CD8-positive, alpha-beta memory T cell (primary cell): ENCODE data around the gene SLITRK6. TPM values are rescaled to one million over a fixed set of nuclear protein-coding genes. Genes with fewer than 3 reads are reported as not detected.

Source experiments
- CTCF ChIA-PET: fragments of 350-600 bp; sonication (Branson Sonifier 250); formaldehyde crosslinking; loops from one replicate; lab custom pipeline; 2021; ENCODE audit warnings: antibody characterized with exemption; lab: Charles Lee
- POLR2A ChIA-PET: fragments of 350-600 bp; sonication (Branson Sonifier 250); formaldehyde crosslinking; loops from one replicate; lab custom pipeline; 2021; ENCODE audit warnings: antibody characterized with exemption; lab: Charles Lee
- DNase-seq, 5 donors: peaks; one replicate each; pipeline versions ENCODE4 v3.0.0 to v3.0.0-alpha.2; 2020 to 2022; ENCODE audit warnings: mixed read lengths in 1 of 5
- H3K27ac ChIP-seq: one replicate; pipeline ENCODE4 v1.7.0; 2013; ENCODE audit warnings: low read depth, mild to moderate bottlenecking, low read length, moderate library complexity
- H3K27me3 ChIP-seq: 2 replicates; pipeline ENCODE4 v1.7.0; 2013; ENCODE audit warnings: low read length, mild to moderate bottlenecking; ENCODE audit not compliant: insufficient read depth, poor library complexity, severe bottlenecking
- H3K36me3 ChIP-seq: 2 replicates; pipeline ENCODE4 v1.7.0; 2013; ENCODE audit warnings: mild to moderate bottlenecking, low read length, moderate library complexity; ENCODE audit not compliant: insufficient read depth
- H3K4me1 ChIP-seq: 2 replicates; pipeline ENCODE4 v1.7.0; 2013; ENCODE audit warnings: mild to moderate bottlenecking, low read length, moderate library complexity; ENCODE audit not compliant: insufficient read depth
- H3K4me3 ChIP-seq: 2 replicates; pipeline ENCODE4 v1.7.0; 2013; ENCODE audit warnings: mild to moderate bottlenecking, low read length
- H3K9me3 ChIP-seq: 2 replicates; pipeline ENCODE4 v1.7.0; 2013; ENCODE audit warnings: mild to moderate bottlenecking, low read length
- H3K27ac Mint-ChIP-seq, 8 donors: one replicate each; pipeline ENCODE4 v1.8.0; 2020 to 2021; ENCODE audit warnings: mixed read lengths in 8 of 8, mild to moderate bottlenecking in 6 of 8, inconsistent platforms in 3 of 8, moderate library complexity in 3 of 8
- H3K27me3 Mint-ChIP-seq, 2 donors: one replicate each; pipeline ENCODE4 v1.8.0; 2020 to 2021; ENCODE audit warnings: mixed read lengths in 2 of 2, mild to moderate bottlenecking in 1 of 2, moderate library complexity in 1 of 2
- H3K36me3 Mint-ChIP-seq, 3 donors: one replicate each; pipeline ENCODE4 v1.8.0; 2020 to 2021; ENCODE audit warnings: mixed read lengths in 3 of 3, inconsistent platforms in 1 of 3, mild to moderate bottlenecking in 1 of 3
- H3K4me1 Mint-ChIP-seq, 3 donors: one replicate each; pipeline ENCODE4 v1.8.0; 2020 to 2021; ENCODE audit warnings: mixed read lengths in 3 of 3, inconsistent platforms in 1 of 3, mild to moderate bottlenecking in 1 of 3
- H3K4me3 Mint-ChIP-seq, 7 donors: one replicate each; pipeline ENCODE4 v1.8.0; 2020 to 2021; ENCODE audit warnings: mixed read lengths in 7 of 7, mild to moderate bottlenecking in 6 of 7, moderate library complexity in 4 of 7, inconsistent platforms in 2 of 7
- H3K9me3 Mint-ChIP-seq, 5 donors: one replicate each; pipeline ENCODE4 v1.8.0; 2020 to 2022; ENCODE audit warnings: mixed read lengths in 5 of 5, mild to moderate bottlenecking in 3 of 5, moderate library complexity in 2 of 5, inconsistent platforms in 1 of 5
- polyA plus RNA-seq: library from polyadenylated mRNA; unstranded; fragments of 300-500 nt; fragmentation: Illumina TruSeq; gene quantifications from one replicate; pipeline ENCODE4 v1.2.3, GENCODE V29; 2021
- total RNA-seq, 2 experiments: library from RNA; stranded (reverse); gene quantifications; one replicate each; pipeline ENCODE4 v1.2.3, GENCODE V29; 2021

Gene SLITRK6
- total RNA-seq (not detected), polyA plus RNA-seq (not detected)

DNA sequence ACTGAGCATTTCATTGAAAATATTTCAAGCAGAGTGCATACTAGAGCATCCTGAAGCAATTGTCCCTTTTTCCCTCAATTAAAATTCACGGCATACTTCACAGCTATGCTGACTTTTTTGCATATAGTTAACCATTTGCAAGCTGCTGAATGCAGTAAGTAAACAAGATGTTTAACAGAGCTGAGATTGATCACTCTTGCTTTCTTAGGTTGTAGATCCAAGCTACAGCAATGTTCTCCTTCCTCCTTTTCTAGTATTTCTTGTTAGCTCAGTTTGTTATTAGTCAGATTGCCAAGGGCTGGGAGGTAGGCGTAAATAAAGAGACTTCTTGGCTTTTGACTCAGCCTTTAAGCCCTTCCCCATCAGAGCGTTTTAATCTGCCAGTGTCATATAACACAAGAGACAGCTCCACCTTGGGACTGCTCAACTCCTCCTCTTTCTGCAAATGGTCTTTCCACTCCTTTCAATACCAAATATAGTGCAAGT is at the start of gene SLITRK6:
Gene SLITRK6 (minus strand): TSS at position 323 of the 486 bp plus-strand sequence. CDS start 2,911 bp downstream, outside the sequence.
- H3K36me3 Mint-ChIP-seq: no peaks in the 10 kb centered on the region
- H3K27ac Mint-ChIP-seq: peak within 1 kb of the TSS in 1 of 8 donors; percentile 41
- Histone ChIP-seq H3K4me1 (no peaks in the 10 kb centered on the region), H3K4me3 (no peak within 1 kb of the TSS), H3K9me3 (no peaks in the 10 kb centered on the region), H3K27me3 (no peaks in the 10 kb centered on the region), H3K27ac (no peak within 1 kb of the TSS), H3K36me3 (no peaks in the 10 kb centered on the region)
- DNase-seq: no peak
- ChIA-PET CTCF (no interaction called here), POLR2A (no interaction called here)
- H3K4me1 Mint-ChIP-seq: no peaks in the 10 kb centered on the region
- H3K9me3 Mint-ChIP-seq: peaks cover 0 to 2% (median 0%) of the 10 kb centered on the region in 5 donors
- H3K27me3 Mint-ChIP-seq: no peaks in the 10 kb centered on the region
- no peak within 1 kb of the TSS for H3K4me3 Mint-ChIP-seq

- ChIA-PET CTCF (no interaction called here), POLR2A (no interaction called here)
- H3K4me3 Mint-ChIP-seq: no peak overlapping the region
- Histone ChIP-seq H3K27ac (no peak overlapping the region), H3K9me3 (no peaks in the 10 kb centered on the region), H3K4me3 (no peak overlapping the region), H3K4me1 (no peaks in the 10 kb centered on the region), H3K27me3 (no peaks in the 10 kb centered on the region), H3K36me3 (no peaks in the 10 kb centered on the region)
- H3K27ac Mint-ChIP-seq: no peak overlapping the region
- no peaks in the 10 kb centered on the region for H3K4me1 Mint-ChIP-seq
- H3K9me3 Mint-ChIP-seq: peaks cover 4 to 14% (median 8%) of the 10 kb centered on the region in 5 donors
- H3K27me3 Mint-ChIP-seq: no peaks in the 10 kb centered on the region
- H3K36me3 Mint-ChIP-seq: no peaks in the 10 kb centered on the region
- no peak for DNase-seq
Measured at GRCh38 chr13:85847012-85847411, 47.8 kb upstream of the SLITRK6 start.

- no peak for DNase-seq
- no peak overlapping the region for H3K27ac Mint-ChIP-seq
- Histone ChIP-seq H3K4me3 (no peak overlapping the region), H3K36me3 (no peaks in the 10 kb centered on the region), H3K27me3 (no peaks in the 10 kb centered on the region), H3K9me3 (no peaks in the 10 kb centered on the region), H3K27ac (no peak overlapping the region), H3K4me1 (no peaks in the 10 kb centered on the region)
- H3K9me3 Mint-ChIP-seq: peaks cover 0 to 2% (median 2%) of the 10 kb centered on the region in 5 donors
- H3K27me3 Mint-ChIP-seq: no peaks in the 10 kb centered on the region
- H3K36me3 Mint-ChIP-seq: no peaks in the 10 kb centered on the region
- H3K4me3 Mint-ChIP-seq: no peak overlapping the region
- H3K4me1 Mint-ChIP-seq: no peaks in the 10 kb centered on the region
- ChIA-PET CTCF (no interaction called here), POLR2A (no interaction called here)
Measured at GRCh38 chr13:85841427-85841826, 42.2 kb upstream of the SLITRK6 start.

DNA sequence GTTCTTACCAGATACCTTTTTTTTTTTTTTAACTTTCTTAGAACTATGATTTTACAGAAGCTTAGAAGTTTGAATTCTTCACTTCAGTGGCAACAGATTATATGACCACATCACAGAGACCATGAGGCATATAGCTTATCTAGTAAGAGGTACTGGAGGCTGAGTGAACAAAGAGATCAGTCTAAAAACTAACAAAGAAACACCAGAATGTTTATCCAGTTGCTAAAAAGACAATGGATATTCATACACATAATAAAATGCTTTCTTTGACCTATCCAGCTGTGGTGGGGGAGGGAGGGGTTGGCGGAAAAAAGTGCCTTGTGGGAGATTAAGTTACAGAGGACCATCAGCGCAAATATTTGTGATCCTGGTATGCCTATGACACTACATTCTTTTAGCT is 34.7 kb upstream of the SLITRK6 start:
- Histone ChIP-seq H3K9me3 (no peaks in the 10 kb centered on the region), H3K27me3 (no peaks in the 10 kb centered on the region), H3K27ac (no peak overlapping the region), H3K4me1 (no peaks in the 10 kb centered on the region), H3K36me3 (no peaks in the 10 kb centered on the region), H3K4me3 (no peak overlapping the region)
- H3K36me3 Mint-ChIP-seq: no peaks in the 10 kb centered on the region
- no peaks in the 10 kb centered on the region for H3K27me3 Mint-ChIP-seq
- no peaks in the 10 kb centered on the region for H3K4me1 Mint-ChIP-seq
- H3K27ac Mint-ChIP-seq: no peak overlapping the region
- peaks cover 0 to 4% (median 0%) of the 10 kb centered on the region in 5 donors for H3K9me3 Mint-ChIP-seq
- no peak overlapping the region for H3K4me3 Mint-ChIP-seq
- POLR2A ChIA-PET: no interaction called here
- DNase-seq: no peak
- CTCF ChIA-PET: no interaction called here

GRCh38 chr13:85828094-85828684 is 29.0 kb upstream of the SLITRK6 start:
- ChIA-PET POLR2A (no interaction called here), CTCF (no interaction called here)
- Histone ChIP-seq H3K27ac (no peak overlapping the region), H3K9me3 (no peaks in the 10 kb centered on the region), H3K27me3 (no peaks in the 10 kb centered on the region), H3K36me3 (no peaks in the 10 kb centered on the region), H3K4me1 (no peaks in the 10 kb centered on the region), H3K4me3 (no peak overlapping the region)
- H3K36me3 Mint-ChIP-seq: no peaks in the 10 kb centered on the region
- no peaks in the 10 kb centered on the region for H3K4me1 Mint-ChIP-seq
- H3K9me3 Mint-ChIP-seq: no peaks in the 10 kb centered on the region
- H3K27ac Mint-ChIP-seq: no peak overlapping the region
- no peaks in the 10 kb centered on the region for H3K27me3 Mint-ChIP-seq
- no peak for DNase-seq
- no peak overlapping the region for H3K4me3 Mint-ChIP-seq

GRCh38 chr13:85825454-85825853 is 26.2 kb upstream of the SLITRK6 start:
- Mint-ChIP-seq H3K36me3 (no peaks in the 10 kb centered on the region), H3K4me3 (no peak overlapping the region), H3K4me1 (no peaks in the 10 kb centered on the region), H3K9me3 (peaks cover 0 to 2% (median 0%) of the 10 kb centered on the region in 5 donors), H3K27me3 (no peaks in the 10 kb centered on the region), H3K27ac (no peak overlapping the region)
- DNase-seq: no peak
- no peaks in the 10 kb centered on the region for H3K27me3 ChIP-seq
- ChIA-PET POLR2A (no interaction called here), CTCF (no interaction called here)
- H3K9me3 ChIP-seq: no peaks in the 10 kb centered on the region
- no peak overlapping the region for H3K27ac ChIP-seq
- H3K4me3 ChIP-seq: no peak overlapping the region
- H3K36me3 ChIP-seq: no peaks in the 10 kb centered on the region
- no peaks in the 10 kb centered on the region for H3K4me1 ChIP-seq

DNA sequence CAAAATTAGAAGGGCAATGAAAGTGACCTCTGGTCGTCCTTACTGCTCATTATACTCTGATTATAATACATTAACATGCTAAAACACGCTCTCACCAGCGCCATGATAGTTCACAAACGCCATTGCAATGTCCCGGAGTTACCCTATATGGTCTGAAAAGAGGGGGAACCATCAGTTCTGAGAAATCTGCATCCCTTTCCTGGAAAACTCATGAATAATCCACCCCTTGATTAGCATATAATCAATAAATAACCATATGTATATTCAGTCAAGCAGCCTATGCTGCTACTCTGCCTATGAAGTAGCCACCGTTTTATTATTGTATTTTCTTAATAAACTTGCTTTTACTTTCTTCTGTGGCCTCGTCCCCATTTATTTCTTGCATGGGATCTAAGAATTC is 24.6 kb upstream of the SLITRK6 start:
- no peak overlapping the region for H3K27ac ChIP-seq
- H3K4me1 Mint-ChIP-seq: no peaks in the 10 kb centered on the region
- no peak for DNase-seq
- H3K27me3 ChIP-seq: no peaks in the 10 kb centered on the region
- H3K36me3 ChIP-seq: no peaks in the 10 kb centered on the region
- no peaks in the 10 kb centered on the region for H3K9me3 ChIP-seq
- POLR2A ChIA-PET: no interaction called here
- H3K4me3 ChIP-seq: no peak overlapping the region
- H3K4me1 ChIP-seq: no peaks in the 10 kb centered on the region
- no peak overlapping the region for H3K4me3 Mint-ChIP-seq
- H3K9me3 Mint-ChIP-seq: peaks cover 0 to 6% (median 2%) of the 10 kb centered on the region in 5 donors
- H3K27me3 Mint-ChIP-seq: no peaks in the 10 kb centered on the region
- CTCF ChIA-PET: no interaction called here
- no peak overlapping the region for H3K27ac Mint-ChIP-seq
- H3K36me3 Mint-ChIP-seq: no peaks in the 10 kb centered on the region

- Mint-ChIP-seq H3K36me3 (no peaks in the 10 kb centered on the region), H3K27ac (no peak overlapping the region), H3K4me1 (no peaks in the 10 kb centered on the region), H3K27me3 (no peaks in the 10 kb centered on the region), H3K4me3 (no peak overlapping the region), H3K9me3 (peaks cover 0 to 6% (median 2%) of the 10 kb centered on the region in 5 donors)
- Histone ChIP-seq H3K9me3 (no peaks in the 10 kb centered on the region), H3K36me3 (no peaks in the 10 kb centered on the region), H3K4me1 (no peaks in the 10 kb centered on the region), H3K27ac (no peak overlapping the region), H3K4me3 (no peak overlapping the region), H3K27me3 (no peaks in the 10 kb centered on the region)
- ChIA-PET CTCF (no interaction called here), POLR2A (no interaction called here)
- no peak for DNase-seq
Measured at GRCh38 chr13:85819513-85819912, 20.3 kb upstream of the SLITRK6 start.
